NCI-H187 (cell line): ENCODE measurements around the gene DAPK1.

ENCODE experiments used
- DNase-seq, 2 experiments: peaks; one replicate each; lab custom pipeline; 2025; lab: John Stamatoyannopoulos, UW

The DAPK1 gene

GRCh38 chr9:87685871-87686519, 188.3 kb downstream of the DAPK1 start:
- DNase-seq, result no peak

DNA sequence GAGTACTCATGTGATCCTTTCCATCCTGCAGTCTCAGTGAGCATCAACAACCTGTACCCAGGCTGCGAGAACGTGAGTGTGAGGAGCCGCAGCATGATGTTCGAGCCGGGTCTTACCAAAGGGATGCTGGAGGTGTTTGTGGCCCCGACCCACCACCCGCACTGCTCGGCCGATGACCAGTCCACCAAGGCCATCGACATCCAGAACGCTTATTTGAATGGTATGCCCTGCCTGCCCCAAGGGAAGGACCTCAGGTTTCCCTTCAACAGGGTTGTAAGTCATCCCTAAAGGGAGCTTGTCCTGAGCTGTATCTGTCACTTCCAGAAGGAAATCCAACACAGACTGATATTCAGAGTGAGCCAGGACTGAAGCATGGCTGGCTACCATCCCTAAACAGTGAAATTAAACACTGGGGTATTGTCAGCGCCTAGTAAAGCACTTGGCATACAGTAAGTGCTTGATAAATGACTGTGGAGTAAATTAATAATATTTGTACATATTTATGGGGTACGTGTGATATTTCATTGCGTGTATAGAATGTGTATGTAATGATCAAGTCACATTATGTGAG, 188.9 kb downstream of the DAPK1 start:
- DNase-seq, result no peak

DNA sequence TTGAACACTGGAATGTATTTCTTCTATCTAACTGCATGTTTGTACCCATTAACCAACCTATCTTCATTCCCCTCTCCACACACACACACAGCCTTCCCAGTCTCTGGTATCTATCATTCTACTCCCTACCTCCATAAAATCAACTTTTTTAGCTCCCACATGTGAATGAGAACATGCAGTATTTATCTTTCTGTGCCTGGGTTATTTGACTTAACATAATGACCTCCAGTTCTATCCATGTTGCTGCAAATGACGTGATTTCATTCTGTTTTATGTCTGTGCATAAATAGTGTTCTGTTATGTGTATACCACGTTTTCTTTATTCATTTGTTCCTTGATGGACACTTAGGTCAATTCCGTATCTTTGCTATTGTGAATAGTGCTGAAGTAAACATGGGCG, 189.5 kb downstream of the DAPK1 start:
- DNase-seq, result no peak

- DNase-seq, result no peak
Observed at GRCh38 chr9:87694236-87694755, 196.6 kb downstream of the DAPK1 start.

- no peak for DNase-seq
Observed at GRCh38 chr9:87695523-87695922, 197.9 kb downstream of the DAPK1 start.

- no peak for DNase-seq
Observed at GRCh38 chr9:87696641-87697040, 199.0 kb downstream of the DAPK1 start.

- no peak for DNase-seq
Observed at GRCh38 chr9:87698069-87698809, 200.6 kb downstream of the DAPK1 start.

GRCh38 chr9:87699835-87700234, 202.2 kb downstream of the DAPK1 start:
- DNase-seq, result no peak

DNA sequence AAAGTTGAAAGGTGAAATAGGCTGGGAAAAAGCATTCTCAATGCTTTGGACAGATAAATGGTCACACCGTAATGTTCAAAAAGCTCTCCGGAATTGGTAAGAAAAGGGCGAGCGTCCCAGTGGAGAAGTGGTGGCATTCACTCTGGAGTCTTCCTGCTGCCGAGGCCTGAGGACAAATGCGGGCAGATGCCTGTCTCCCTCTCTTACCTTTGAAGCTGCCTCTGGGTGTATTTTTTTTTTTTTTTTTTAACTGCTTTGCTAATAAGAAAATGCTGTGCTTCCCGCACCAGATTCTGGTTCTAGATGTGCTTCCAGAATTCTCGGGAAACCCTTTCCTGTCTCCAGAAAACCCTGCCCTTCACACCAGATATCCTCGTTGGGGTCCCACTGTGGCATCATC, 203.8 kb downstream of the DAPK1 start:
- DNase-seq, result no peak

GRCh38 chr9:87701931-87702421, 204.3 kb downstream of the DAPK1 start:
- no peak for DNase-seq

- DNase-seq, result no peak
Observed at GRCh38 chr9:87702921-87703320, 205.3 kb downstream of the DAPK1 start.

DNA sequence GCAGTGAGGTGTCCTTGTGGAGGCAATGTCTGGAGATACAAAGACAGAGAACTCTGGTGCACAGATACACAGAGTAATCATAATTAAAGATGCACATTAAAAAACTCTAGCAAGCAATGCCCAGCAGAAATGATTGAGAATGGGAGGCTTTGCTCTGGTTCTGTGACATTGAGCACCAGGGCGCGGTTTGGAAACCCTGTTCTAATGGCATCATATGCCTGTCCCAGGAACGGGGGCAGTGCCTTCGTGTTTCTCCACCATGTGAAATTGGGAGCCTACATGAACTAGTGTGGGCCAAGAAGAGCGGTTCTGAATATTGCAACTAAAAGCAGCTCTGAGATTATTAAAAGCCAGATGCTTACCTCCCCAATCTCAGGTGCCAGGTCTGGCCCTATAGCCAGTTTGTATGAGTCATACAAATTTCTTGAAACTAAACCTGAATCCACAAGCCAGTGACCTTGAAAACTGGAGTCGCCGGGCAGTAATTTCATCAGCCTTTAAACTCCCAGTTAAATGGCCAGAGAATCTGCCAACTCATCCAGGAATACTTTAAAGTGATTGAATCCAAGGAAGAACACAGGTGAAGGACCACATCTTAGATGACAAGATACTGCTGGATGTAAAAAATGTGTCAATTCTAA, 206.1 kb downstream of the DAPK1 start:
- DNase-seq, result no peak

DNA sequence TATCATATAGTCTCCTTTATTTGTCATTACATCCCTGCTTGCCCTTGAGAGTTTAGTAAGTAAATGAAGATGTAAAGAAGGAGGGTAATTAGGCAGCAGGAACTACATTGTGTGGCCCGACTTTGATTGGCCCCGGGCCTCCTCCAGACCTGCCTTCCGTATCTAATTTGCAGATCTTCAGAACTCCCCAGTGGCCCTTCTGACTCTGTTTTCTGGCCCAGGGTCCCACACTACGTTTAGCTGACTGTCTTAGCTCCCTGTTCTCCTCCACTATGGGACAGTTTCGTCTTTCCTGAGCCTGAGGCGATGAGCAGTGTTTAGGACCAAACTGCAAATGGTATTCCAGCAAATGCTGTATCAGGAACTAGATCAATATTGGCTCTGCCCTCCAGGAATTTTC, 206.7 kb downstream of the DAPK1 start:
- no peak for DNase-seq

GRCh38 chr9:87706066-87706739, 208.5 kb downstream of the DAPK1 start:
- no peak for DNase-seq

GRCh38 chr9:87707805-87708506, 210.3 kb downstream of the DAPK1 start:
- DNase-seq, result no peak

- DNase-seq, result no peak
Observed at GRCh38 chr9:87708546-87708945, 210.9 kb downstream of the DAPK1 start.

- DNase-seq, result no peak
Observed at GRCh38 chr9:87708986-87709728, 211.5 kb downstream of the DAPK1 start.

GRCh38 chr9:87710443-87710842, 212.8 kb downstream of the DAPK1 start:
- DNase-seq, result no peak

- DNase-seq, result no peak
Observed at GRCh38 chr9:87711857-87712800, 214.5 kb downstream of the DAPK1 start.
